Stimulated activated CD8-positive, alpha-beta memory T cell treated with anti-CD3 and anti-CD28 coated beads, Interleukin-7, amount 100 ng/mL, for 1 hour (primary cell): ENCODE results near the gene SV2B.

ENCODE experiments used
- DNase-seq, 2 donors: peaks; one replicate each; pipeline ENCODE4 v3.0.0-alpha.2; 2020; ENCODE audit warnings: low read depth in 2 of 2

SV2B gene

DNA sequence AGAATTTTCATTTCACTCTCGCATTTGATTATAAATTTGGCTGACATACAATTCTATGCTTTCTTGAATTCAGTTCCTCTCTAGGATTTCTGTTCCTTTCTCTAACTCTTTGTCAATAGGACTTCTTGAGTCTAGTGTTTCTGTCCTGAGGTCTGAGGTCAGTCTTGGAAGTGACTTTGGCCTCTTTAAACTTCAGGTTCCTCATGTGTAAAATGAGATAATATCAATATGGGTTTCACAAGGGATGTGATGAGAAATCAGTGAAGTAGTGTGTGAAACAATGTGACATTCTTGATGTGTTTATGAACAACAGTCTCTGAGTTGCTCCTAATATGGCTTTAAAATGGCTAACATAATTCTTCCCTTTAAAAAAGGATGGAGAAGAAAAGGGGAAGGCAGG, 92.2 kb downstream of the SV2B start:
- DNase-seq: no peak

DNA sequence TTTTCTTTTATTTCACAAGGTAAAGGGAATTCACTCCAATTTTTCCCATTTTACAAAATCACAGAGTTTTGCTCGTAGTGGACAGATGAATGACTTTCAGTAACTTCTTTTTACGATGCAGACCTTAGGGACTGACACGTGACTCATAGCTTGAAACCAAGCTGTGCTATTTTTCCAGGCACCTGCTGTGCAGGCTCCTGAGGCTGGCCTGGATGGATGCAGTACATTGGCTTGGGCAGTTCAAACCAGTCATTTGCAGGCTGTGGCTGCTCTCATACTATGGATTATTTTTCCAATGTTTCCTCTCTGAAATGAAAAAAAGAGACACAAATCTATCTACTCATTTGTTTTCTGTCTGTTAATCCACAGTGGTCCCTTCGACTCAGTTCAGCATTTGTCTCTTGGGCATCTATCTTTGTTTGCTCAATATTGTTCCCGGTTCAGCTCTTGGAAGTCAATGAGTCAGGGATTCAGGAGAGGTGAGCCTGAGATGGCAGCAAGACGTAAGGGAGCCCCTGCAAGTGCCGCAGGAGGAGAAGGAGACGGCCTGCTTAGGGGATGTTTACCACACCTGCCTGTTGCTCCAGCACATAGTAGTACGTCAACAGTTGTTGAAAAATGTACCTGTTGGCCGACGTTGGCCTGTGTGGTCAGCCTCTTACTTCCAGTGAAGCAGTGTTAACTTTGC, 92.8 kb downstream of the SV2B start:
- no peak for DNase-seq

DNA sequence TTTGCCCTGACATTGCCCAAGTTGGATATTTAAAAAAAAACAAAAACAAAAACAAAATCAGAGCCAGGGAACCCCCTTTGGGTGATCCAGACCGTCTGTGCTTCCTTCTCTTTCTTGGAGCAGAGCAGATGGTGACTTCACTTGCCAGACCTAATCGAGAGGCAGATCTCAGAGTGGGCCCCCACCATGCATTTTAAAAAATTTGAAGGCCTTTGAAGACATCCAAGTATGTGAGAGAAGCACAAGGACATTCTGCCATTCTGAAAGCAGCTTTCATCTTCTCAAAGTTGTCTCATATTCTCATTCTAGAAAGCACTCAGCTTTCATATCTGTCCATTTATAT, 93.3 kb downstream of the SV2B start:
- DNase-seq: no peak

DNA sequence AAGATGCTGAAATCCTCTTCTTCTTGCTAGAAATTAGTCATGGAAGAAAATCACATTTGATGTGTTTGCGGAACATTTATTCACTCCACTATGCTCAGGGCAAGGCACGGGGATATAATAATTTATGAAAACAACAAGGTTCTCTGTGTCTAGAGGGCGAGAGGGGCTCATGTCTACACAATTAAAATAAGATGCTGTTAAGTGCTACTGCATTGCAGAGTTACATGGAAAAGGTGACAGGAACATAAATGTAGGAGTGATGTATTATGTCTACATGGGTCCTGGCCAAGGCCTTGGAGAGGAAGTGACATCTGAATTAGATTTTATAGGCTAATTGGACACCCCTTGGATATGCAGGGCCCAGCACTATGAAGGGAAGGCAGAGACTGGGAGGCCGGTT, 96.1 kb downstream of the SV2B start:
- no peak for DNase-seq

DNA sequence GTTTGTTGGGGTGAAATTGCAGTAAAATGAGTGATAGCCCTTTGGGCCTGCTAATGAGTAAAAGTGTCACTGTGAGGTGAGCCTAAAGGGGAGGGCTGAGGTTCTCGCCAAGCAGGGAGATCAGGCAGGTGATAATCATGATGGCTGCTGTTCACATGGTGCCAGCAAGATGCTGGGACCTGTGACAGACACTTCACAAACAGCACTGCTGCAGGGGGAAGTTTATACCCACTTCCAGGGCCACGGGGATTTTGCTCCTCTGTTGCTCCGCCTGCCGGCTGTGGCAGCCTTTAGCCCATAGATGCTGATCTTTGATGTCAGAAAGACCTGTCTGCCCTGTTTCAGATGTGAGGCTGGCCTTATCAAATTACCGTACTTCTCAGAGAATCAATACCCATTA, 96.7 kb downstream of the SV2B start:
- DNase-seq: no peak

DNA sequence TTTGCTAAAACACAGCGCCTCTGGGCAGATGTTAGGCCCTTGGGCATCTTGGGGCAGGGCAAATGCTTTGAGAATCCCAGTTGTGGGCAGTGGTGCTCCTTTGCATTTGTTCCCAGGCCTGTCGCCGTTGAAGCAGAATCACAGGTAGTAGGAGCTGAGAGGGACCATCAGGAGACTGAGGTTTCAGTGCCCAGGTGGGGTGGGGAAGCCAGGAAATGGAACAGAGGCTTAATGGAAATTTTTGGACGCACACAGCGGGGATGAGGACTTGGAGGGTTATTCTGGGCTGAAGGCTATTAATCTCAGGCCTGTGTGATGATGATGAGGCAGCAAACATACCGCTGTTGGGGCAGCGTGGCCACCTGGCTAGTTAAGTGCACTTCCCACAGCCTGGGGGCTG, 99.5 kb downstream of the SV2B start:
- no peak for DNase-seq

DNA sequence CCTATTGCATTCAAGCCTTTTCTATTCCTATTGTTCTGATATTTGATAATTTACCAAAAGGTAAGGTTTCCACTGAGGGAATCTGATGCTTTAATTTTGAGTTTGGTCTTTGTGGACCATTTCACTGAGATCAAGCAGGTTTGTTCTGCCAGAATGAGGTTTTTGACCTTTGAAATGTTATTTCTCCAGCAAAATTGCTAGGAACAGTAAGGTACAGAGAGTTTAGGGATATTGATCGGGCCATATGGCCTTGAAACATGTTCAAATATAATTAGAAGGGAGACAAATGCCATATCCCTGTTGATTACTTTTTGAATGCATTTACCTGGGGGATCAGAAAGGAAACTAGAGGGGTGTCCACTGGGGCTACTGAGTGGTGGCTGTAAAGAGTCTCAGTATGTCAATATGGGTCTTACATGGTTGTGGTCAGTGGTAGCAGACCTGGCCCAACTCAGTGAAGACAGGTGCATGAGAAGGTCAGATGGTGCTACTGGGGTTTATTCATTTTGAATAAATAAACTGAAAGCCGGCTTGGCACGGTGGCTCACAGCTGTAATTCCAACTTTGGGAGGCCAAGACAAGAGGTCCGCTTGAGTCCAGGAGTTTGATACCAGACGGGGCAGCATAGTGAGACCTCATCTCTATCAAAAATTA, 100.2 kb downstream of the SV2B start:
- no peak for DNase-seq

DNA sequence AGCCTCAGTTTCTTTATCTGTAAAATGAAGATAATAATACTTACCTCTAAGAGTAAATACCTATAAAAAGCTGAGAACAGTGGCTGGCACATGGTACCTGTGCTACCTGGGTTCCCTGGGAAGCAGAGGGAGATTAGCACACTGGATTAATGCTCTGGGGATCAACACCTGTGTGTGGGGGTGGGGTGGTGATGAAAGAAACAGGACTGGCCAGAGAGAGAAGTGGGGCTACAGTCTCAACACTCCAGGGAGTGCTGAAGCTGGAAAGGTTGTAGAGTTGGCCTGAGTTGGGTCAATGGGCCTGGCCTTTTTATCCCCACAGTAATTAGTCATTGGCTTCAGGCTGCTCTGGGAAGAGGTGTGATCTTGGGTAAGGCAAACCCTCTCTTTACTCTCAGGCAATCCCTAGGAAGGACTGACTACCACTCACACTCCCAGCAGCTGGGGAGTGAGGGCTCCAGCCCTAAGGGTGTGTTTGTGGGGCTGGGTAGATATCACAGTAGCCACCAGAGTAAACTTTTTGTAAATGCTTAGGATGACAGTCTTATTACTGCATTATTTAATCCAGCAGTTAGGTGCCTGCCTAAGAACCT, 102.5 kb downstream of the SV2B start:
- no peak for DNase-seq

DNA sequence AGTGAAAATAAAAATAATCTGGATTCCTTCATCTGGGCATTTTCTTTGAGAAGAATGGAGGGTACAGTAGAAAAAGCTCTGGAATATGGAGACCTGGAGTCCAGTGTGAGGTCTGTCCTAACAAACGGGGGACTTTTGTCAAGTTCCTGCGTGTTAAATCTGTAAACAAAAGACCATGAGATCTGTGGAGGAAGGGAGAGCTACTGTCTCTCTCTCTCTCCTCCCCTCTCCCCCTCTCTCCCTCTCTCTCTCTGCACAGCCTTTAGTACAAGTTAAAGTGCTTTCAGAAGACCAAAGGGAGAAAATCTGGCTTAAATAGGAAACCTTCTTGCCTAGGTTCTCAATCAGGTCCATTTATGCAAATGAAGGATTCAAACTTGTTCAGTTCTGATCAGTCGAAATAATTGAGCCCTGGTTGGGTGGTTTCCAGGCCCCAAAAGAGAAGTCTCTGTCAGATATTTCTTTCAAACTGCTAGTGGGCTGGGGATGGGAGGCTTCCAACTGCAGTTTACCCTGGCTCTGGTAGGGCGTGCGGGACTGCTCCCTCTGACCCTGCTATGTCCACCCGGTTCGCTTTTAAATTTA, 103.7 kb downstream of the SV2B start:
- no peak for DNase-seq

DNA sequence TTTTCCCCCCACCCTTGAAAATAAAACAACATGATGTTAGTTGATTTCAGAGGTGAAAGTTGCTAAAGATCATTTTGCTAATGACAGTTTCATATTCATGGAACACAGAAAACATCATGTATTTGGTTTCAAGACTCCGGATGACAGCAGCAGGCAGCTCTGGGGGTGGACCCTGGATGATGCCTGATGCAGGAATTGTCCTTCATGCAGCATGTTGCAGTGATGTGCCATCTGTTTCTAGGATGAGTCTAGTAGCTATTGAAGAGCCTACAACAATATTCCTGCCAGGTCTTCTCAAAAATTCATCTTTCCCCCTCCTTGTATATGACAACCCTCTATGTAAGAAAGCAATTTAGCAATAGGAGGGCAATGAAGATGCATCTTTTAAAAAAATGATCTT, 108.3 kb downstream of the SV2B start:
- DNase-seq: no peak

DNA sequence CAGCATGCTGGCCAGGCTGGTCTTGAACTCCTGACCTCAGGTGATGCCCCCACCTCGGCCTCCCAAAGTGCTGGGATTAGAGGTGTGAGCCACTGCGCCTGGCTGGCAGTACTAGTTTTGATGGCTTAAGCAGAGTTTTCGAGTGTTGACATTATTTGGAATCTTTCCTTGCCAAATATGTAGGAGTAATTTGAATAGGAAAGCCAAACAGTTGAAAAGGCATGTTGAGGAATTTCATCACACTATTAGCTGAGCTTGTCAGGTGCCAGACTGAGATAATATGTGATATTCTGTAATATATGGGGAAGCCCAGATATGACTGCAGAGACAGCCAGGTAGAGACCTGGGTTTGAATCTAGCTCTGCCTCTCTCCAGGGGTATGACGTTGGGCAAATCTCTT, 109.3 kb downstream of the SV2B start:
- DNase-seq: no peak

DNA sequence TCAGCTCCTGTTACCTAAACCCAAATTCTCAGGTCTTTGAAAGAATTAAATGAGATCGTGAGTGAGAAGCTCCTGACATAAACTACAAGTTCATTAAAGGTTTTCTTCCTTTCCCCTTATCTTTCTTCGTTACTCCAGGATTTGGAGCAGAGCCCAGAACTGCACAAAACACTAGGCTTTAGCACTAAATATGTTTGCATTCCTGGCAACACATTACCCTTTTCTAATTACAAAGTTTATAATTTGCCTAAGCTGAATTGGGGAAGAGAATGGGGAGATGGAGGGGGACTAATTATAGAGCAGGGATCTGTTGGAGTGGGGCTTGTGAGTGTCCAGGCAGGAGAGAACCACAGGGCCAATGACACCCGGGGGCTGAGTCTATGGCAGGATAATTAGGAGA, 109.7 kb downstream of the SV2B start:
- no peak for DNase-seq

DNA sequence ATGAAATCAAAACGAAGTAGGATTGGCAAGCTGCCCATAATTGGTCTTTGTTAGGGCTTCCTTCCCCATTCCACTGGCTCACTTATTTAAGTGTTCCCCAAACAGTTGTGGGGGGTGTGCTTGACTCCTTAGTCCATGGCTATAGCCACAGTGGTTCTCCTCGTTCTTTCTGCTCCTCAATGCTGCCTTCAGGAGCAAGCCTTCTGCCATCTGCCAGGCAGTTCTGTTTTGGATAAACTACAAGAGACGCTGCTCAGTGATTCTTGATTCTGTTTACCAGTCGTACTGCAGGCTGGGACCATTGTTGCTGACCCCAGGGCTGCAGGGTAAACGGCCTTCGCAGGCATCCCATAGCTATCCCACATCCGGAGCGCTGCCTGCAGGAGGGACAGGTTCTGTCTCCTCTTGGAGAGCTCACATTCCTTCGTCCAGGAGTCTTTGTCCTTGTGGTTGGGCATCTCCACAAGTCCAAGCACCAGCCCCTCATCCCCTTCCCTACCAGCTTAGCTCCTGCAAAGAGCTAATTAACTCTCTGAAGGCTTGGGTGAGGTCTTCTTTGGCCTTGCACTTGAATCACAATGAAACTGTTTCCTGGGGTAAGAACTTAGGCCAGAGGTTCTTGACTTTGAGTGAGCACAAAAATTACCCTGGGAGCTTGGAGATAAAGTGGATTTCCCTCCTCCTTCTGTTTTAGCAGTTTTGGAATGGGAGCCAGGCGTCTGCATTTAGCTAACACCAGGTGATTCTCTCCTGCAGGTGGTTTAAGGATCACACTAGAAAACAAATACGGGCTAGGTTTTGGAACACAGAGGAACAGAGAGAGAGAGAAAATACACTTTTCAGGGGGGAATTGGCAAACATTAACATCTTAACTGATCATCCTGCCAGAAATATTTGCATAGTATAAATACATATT, 114.9 kb downstream of the SV2B start:
- no peak for DNase-seq

DNA sequence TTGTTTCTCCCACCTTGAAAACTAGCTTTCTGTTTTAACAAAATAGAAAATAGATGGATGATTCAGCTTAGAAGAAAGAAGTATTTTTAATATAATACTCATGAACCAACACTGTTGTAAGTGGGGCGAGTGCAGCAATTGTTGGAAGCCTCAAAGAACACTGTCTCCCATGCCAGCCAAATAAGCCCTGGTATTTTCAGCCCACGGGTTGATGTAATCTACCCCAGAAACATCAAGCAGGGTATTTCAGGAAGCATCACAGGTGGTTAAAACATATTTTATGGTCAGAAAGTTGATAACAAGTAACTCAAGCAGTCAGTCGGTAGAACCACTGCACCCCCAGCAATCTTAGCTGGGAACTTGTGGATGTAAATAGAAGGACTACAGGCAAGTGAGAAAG, 115.9 kb downstream of the SV2B start:
- no peak for DNase-seq

DNA sequence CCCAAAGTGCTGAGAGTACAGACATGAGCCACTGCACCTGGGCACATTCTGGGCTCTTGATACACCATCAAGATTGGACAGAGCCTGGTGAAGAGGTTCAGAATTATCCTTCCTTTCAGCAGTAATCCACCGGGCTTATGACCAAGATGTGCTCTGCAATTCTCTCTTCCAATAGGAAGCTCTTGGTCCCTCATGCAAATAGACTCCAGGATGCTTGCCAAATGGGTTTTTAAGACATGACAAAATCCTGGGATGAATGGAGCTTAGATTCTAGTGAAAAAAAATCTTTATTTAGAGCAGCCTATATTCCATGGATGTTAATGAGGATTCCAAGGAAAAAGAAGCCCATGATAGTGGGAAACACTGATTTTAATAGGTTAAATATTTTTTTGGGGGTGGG, 119.1 kb downstream of the SV2B start:
- no peak for DNase-seq

DNA sequence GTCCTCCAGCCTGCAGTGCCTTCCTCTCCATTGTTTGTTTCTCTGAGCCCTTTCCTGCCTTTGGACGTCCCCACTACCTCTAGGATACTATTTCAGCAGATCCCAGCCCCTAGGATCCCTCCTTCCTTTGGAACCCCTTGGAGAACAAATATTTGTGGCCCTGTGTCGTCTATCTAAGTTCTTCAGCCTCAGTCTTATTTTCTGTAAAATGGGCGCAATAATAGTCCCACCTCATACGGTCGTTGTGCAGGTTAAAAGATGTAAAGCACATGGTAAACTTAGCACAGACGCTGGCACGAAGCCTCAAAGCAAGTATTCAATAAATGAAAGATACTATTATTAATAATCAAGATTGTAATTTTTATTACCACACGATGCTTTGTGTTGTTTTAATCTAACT, 122.0 kb downstream of the SV2B start:
- no peak for DNase-seq

DNA sequence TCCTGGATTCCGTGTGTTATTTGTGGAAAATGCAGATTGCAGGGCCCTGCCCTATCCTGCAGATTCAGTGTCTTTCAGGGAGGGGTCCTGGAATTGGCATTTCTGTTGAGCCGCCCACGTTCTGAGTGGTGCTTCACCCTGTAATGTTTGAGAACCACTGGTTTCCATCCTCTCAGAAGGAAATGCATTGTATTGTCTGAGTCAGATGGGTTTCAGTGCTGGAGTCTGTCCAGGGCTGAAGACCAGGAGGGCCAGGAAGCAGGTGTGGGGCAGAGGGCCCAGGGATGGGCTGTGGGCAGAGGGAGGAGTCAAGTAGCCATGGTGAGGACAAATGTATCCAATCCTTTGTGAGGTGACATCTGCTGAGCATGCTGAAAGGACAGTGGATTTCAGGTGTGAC, 123.8 kb downstream of the SV2B start:
- DNase-seq: no peak

DNA sequence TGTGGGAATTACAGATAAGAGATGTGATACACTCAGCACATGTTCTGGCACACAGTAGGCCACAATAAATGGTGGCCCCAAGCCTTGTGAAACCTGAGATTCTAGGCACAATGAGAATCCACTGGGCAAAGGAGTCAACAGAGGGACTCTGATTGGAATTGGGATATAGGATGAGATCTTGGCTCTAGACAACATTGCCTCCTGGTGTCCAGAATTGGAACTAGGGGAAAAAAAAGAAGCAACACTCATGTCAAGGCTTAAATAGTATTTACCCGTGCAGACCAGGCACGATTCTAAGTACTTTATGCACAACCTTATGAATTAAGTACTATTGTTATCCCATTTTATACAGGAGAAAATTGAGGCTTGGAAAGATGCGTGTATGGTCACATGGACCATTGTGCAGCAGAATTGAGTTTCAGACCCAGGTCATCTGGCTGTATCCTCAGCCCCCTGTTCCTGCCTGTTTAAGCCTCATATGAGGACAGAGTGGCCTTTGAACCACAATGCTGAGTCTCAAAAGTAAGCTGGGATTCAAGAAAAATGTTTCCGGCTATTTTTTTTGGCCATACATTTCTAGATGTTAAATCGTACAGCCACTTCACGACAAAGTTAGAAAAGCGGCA, 124.8 kb downstream of the SV2B start:
- DNase-seq: no peak

DNA sequence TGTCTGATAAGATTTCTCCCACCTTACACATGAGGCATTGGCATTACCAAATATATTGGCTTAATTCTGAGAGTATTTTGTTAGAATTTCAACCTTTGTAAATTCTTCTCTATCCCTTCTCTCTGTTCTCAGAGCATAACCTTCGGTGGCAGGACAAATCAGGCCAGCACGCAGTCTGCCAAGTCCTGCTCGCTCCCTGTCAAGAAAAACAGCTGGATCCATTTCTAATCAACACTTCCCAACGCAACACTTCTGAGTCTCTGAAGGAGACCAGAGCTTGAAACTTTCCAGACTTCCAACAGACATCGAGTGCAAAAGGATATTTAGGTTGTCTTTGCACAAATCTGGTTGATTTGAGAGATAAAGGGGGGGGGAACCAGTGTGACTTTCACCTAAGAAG, 125.7 kb downstream of the SV2B start:
- no peak for DNase-seq

DNA sequence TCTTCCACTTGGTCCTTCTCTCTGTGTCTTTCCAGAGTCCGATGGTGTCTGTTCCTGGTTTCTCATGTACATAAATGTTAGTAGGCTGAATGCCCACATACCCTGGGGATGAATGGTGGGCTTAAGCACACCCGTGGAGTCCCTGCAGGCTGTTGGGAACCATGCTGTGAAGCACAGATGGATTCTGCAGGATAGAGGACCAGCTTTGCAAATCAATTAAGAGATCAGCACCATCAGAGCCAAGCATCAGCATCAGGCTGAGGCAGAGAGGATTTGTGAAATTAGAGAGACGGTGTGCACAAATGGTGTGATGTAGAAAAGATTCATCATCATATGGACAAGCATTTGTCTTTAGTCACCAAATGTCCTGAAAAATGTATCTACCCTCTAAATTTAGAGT, 127.1 kb downstream of the SV2B start:
- DNase-seq: no peak

DNA sequence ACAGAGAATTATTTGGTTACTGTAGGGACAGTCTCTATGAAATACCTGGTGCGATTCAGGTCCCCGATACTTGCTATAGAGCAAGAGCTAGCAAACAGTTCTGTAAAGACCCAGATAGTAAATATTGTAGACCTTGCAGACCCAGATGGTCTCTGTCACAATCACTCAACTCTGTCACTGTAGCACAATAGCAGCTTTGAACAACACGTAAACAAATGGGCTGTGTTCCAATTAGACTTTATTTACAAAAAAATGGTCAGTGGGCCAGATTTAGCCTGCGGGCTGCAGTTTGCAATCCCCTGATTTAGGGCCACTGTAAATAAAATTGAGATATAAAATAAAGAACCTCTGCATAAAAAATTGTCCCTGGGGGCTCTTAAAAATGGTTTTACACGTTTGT, 127.7 kb downstream of the SV2B start:
- DNase-seq: no peak

DNA sequence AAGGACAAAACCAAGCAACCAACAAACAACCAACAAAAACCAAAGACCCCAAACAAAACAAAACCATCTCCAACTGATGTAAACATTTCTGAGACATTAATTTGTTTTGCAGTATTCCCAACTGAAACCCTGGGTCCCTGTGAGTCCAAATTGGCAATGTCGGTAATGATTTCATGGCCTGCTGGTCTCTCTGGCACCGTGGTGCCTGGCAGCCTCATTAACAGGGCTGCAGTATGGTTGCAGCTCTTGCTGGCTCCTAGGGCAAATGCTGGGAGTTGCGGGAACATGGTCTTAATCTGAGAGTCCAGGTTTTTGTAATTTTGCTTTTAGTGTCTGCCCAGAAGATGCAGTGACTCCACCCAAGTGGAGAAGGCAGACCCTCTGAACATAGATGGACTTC, 128.3 kb downstream of the SV2B start:
- DNase-seq: no peak
